NCI-H82 treated with DMSO at 0.1 percent for 48 hours (cell line): ENCODE measurements around the gene QKI.

ENCODE experiments used
- DNase-seq: peaks from one replicate; lab custom pipeline; 2025; ENCODE audit not compliant: unreplicated experiment; lab: John Stamatoyannopoulos, UW

The QKI gene

DNA sequence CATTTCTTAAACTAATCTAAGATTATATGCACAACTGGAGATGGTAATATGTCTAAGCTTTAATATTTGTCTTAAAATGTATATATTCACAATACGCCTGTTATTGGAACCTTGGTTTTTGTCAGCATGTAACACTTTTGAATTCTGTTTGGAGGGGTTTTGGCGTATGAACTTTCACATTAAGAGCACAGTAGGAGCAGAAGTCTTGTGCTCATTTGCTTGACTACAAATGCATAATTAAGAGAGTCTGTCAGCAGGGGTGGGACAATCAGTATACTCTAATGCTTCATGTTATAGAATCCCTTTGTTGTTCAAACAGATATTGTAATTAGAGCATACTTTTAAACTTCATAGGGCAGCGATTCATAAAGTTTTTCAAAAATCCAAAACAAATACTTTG is 112.8 kb downstream of the QKI start:
- no peak for DNase-seq

DNA sequence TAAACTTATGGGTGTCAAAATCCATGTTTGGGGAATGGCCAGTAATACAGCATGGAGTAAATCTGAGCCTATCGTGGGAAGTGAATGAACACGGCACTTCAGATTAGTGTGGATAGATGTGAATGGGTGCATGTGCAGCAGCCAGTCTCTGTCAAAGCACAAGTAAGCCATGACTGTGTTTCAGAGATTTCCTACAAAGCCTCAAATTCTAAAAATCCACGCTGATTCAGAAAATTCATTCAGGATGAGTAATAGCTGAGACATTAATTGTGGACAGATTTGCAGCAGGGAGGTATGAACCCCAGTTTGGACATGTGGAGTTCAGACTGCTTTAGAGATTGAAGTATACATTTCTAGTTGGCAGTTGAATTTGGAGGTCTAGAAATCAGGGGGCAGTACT is 115.1 kb downstream of the QKI start:
- no peak for DNase-seq

DNA sequence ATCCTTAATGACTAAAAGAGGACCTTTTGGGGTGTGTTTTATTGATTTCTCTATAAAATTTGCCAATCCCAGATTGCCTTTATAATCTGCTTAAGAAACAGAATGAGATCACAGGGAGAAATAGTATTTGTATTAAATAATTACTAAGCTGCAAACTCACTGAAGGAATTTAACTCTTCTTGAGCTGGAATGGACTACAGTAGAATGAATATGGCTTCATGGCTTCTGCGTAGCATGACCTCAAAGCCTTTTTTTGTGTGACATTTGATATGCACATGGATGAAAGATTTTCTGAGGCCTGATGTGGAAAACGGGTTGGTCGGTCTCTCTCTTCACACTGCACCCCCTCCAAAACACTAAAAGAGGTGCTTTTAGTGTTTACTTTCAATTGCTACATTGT is 115.9 kb downstream of the QKI start:
- DNase-seq: no peak

DNA sequence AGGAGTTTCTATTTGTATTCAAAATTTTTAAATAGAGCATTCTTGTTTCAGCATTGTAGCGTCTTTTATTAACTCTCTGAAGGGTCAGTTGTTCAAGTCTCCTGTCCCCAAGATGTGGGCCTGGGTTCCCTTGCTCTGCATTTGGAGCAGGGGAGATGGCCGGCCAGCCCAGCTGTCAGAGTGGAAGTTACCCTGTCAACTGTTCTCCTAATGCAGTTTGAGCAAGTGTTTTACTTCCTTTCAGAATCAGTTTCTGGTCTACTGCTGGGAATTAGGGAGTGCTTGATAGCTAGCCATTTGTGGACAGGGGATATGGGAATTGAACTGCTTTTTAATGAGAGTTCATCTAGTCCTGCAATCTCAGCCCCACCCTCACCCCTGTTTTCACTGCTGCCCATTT is 116.6 kb downstream of the QKI start:
- DNase-seq: no peak

DNA sequence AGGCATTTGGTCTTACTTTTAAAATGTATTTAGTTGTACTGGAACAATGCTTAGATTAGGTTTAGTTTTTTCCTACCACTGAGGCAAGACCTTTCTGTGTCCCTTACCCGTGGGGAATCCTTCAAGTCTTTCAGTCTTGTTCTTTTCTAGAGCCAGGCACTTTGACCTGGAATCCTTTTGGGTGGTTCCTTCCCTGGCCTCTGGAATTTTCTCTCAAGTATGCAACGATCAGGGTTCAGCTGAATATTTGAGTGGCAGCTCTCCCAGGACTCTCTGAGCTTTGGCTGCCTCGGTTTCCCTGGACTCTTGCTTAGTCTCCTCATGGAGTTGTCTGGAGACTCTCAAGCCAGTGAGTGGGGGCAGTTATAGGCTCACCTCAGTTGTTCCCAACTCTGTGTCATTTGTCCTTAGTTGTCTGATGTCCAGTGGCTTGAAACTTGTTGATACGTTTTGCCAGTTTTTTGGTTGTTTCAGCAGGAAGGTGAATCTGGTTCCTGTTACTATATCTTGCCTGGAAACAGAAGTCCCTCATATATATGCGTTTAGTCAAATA is 118.1 kb downstream of the QKI start:
- no peak for DNase-seq

DNA sequence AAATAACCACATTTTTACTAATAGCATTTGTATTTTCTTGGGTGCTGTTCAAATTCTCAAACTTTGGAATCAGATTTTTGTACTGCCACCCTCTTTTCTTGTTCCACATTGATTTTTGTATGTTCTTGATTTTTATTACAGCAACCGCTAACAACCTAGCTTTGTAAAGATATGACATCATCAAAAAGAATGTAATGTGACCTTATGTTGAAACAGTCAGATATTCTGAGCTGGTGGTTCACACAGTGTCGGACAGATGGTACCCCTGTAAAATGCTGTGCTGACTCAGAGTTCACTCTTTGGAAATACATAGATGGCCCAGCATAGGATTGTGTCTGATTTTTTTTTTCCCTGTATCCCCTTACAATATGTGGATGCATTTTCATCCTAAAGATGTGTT is 118.9 kb downstream of the QKI start:
- DNase-seq: no peak

DNA sequence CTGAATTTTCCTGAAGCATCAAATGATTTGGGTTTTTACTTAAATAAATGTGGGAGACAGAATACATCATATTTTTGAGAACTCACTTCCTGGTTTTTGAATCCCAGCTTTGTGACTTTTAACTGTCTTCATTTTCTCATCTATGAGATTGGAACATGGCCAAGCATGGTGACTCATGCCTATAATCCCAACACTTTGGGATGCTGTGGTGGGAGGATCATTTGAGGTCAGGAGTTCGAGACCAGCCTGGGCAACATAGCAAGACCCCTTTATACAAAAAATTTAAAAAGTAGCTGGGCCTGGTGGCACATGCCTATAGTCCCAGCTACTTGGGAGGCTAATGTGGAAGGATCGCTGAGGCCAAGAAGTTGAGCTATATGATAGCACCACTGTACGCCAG is 122.3 kb downstream of the QKI start:
- no peak for DNase-seq

DNA sequence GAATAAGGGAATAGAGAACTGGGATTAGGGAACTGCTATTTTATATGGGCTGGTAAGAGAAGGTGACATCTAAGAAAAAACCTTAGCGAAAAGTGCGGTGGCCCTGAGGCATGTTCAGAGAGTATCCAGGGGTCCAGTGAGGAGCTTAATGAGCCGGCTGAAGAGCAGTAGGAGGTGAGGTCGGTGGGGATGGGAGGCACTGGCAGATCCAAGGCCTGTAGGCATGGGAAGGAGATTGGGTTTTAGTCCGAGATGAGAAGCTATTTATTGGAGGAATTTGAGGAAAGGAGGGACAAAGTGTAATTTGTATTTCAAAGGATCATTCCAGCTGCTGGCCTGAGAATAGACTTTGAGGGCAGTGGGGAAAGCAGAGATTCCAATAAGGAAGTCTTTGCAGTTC is 123.8 kb downstream of the QKI start:
- DNase-seq: no peak

DNA sequence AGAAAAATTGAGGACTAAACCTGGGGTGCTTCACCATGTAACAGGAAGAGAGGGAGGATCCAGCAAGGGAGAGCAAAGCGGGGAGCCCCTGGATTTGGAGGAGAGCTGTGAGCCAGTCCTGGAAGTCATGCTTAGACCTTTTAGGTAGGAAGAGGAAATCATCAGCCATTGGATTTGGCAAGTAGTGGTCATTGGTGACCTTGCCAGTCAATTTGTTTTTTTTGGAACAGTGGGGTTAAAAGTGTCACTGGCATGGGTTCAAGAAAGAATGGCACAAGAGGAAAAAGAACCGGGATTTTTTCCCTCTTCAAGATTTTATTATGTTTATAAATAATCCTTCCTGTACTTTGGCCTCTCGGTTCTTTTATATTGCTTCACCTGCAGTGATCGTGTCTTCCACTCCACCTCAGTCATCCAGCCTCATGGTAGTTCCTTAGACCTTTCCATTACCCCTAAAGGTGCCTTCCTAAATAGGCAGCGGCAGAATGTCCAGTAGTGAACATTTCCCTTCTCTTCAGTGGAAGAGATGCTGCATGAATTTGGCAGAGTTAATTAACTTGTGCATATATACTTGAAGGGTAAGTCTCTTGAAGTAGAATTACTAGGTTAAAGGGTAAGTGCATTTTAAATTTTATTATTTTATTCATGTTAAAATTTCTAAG is 124.7 kb downstream of the QKI start:
- no peak for DNase-seq

DNA sequence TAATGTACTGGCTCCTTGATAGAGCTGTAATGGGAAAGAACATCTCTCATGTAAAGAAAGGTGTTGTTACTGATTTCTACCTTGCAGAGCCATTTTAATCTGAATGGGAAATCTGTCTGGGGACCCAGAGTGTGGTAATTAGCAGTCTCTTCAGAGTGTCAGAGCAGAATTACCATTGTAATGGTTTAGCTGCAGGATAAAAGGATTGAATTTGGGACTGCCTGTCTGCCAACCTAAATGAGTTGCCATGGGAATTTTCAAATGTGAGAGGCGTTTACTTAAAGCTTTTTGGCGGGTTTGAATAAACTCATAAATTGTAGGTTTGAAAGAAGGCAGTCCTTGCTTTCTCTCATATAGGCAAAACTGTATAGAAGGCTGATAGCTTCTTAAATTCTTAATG is 128.8 kb downstream of the QKI start:
- peak; percentile 22 for DNase-seq

DNA sequence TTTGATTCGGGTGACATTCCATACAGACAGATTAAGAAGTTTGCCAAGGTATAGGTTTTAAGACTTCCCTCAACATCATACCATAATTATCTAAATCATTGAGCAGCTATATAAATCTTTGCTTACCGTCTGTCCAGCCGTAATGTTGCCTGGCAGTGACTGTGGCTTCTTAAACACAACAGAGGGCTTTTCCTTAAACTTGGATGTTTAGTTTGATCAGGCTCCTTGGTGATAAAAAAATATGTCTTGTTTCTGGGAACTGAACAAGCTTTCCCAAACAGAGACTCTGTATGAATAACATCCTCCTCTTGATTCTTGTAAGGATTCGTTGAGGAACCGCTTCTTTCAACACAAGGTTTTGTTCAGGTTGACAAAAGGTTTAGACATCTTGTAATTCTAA is 130.9 kb downstream of the QKI start:
- DNase-seq: no peak

DNA sequence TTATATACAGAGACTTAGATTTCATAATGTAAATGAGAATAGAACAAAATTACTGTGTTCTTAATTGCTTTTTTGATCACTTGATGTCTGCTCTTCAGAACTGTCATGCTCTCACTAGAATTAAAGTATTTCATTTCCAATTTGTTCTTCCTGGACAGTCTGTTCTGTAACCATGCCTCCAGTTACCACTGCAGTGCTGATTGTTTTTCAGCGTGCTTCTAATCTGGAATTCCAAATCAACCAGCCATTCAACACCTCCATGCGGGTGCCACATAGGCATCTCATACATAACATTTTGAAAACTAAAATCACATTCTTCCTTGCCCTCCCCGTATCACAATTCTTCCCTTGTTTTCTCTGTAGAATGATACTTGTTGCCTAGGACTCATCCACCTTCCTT is 132.8 kb downstream of the QKI start:
- no peak for DNase-seq

DNA sequence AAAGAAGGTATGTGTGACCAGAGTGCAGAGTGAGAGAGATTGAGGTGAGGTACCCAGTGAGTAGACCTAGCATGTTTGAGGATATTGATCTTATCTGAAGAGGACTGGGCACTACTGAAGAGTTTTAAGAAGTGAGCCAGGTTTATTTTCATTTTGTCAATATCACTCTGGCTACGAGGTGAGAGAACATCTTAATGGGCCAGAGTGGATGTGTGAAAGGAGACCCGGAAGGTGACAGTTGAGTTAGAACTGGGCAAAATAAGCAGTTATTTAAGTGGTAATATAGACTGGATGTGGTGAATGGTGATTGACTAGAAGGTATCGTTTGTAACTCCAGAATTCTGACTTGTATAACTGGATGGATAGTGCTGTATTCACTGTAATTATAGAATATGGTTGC is 134.1 kb downstream of the QKI start:
- DNase-seq: no peak

DNA sequence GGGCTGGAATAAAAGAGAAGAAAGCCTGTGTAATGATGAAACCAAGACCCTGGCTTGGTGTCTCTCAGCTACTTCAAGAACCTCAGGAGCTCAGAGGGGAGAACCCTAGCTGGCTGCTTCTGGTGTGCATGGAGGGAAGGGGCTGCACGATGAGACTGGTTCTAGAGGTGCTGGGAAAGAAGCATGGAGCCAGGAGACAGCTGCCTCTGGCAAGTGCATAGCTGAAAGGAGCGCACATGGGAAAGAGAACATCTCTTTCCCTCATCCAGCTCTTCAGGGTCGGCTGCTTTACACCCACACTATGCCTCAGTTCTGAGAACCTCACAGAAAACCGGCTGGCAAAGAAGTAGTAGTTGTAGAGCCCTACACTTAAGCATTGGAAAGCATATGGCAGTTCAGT is 139.5 kb downstream of the QKI start:
- no peak for DNase-seq

DNA sequence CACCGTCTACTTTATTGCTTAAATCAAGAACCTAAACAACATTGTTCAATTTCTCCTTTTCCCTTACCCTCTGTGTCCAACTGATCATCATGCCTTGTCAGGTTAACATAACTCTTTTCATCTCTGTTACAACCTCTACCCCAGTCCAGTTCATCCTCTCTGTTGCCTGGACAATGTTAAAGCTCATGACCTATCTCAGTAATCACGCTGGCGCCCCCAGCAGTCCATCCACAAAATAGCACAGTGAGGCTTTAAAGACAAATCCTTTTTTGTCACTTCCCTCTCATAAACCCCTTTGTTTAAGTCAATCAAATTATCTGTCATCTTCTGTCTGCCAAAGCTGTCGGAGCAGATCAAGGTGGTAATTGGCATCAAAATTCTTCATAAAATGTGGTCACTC is 140.1 kb downstream of the QKI start:
- peak; percentile 23 for DNase-seq

DNA sequence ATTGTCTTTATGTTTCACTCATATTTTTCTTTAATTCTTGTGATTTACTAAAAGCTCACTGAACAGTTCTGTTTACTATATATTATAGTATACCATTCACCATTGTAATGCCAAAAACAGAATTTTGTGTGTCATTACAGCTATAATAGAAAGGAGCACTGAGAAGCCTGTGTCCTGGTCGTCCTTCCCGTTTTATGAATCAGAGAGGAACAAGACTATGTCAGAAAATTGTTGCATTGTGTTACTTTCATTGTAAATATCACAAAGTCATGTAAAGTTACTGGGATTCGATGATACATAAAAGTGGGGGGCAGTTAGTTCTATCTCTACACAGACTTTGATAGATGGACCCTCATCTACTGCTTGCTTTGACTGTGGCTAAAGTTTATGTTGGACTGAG is 145.1 kb downstream of the QKI start:
- DNase-seq: no peak

DNA sequence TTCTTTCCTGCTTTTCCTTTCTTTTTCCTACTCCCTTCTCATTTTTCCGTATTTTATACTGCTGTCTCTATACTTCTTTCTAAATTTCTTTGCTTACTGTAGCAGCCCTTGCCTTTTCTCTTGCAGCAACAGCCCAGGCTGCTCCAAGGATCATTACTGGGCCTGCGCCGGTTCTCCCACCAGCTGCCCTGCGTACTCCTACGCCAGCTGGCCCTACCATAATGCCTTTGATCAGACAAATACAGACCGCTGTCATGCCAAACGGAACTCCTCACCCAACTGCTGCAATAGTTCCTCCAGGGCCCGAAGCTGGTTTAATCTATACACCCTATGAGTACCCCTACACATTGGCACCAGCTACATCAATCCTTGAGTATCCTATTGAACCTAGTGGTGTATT is 148.8 kb downstream of the QKI start:
- no peak for DNase-seq

DNA sequence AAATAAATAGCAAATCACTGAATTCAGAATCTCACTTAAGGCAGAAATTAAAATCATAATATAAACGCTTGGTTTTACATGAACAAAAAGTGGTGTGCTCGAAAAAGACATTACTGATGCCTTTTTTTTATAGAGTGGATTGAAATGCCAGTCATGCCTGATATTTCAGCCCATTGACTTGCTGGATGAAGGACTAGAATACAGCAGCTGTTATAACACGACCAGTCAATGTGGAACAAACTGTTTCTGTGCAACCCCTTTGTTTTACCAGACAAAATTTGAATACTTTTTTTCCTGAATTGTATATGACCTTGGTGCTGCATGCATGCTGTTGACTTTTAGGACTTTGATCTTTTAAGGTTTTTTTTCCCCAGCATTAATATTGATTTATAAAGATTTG is 150.0 kb downstream of the QKI start:
- DNase-seq: no peak

DNA sequence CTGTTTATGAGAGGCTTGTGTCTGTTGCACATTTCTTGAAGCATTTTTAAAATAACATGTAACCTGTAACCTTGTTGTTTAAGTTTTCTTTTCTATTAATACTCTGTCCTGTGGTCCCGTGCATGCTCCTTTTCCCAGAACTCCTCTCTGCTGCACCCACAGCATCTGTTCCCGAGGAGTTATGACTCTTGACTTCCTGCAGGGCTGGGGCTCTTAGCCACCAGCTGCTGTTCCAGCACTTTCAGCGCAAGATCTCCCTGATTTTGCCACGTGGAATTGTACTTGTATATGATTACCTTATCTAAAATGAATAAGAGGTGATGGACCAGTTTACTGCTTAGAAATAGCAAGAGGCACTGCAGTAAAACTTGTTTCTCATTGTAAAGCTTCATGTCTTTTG is 150.6 kb downstream of the QKI start:
- DNase-seq: no peak

DNA sequence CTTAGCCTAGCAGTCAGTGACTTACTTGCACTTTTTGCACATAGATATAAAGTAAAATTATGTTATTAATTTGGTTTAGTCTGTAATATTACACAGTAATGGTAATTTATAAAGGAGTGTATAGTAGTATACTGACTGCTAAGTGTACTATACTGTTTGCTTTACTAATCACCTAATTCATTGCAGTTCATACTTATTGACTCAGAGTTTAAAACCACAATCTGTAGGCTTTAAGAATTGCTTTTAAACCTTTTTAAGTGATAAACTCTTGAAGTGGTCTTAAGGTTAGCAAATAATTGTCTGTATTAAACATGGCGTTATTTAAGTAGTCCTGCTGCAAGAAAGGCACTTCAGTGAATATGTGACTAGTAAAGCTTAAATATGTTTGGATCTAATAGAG is 151.5 kb downstream of the QKI start:
- DNase-seq: no peak

DNA sequence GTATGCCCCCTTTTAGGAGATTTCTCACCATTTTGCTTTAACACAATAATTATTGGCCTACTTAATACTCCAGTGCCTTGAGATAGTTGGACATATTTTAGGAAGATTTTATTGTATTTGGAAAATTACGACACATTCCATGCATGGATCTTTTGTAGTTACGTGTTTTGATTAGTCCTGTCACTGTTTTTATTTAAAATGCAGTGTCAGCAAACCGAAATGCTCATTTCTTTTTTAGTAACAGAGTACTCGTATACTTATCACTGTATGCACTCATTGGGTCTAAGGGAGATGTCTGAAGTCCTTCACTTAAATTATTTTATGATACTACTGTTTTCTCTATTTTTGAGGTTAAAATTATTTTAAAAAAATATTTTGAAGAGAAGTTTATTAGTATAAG is 153.8 kb downstream of the QKI start:
- no peak for DNase-seq

DNA sequence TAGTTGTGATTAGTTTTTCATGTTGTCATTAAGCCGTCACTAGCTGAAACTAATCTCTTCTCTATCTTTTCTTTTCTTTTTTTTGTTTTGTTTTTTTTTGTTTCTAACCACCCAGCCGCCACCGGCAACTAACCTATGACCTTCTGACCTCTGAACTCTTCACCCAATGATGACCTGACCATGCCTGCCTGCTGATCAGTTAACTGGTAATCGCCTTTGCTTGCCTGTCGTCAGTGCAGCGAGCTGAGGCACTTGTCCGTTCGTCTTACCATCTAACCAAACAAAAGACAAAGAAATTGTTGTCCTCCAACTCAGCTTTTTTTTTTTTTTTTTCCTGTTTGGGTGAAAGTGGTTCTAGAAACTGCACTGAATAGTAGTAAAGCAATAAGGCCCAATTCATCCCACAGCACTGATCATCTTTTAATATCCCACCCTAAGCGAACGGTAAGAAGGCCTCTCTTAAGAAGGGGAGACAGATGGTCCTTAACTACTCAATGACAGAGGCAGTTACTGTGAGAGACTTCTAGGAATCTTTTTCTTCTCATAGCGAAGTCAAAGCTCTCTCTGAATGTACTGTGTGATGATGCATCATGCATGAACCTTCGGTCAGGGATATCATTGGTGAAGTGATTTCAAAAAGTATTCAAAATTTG is 156.2 kb downstream of the QKI start:
- peak; percentile 52 for DNase-seq

DNA sequence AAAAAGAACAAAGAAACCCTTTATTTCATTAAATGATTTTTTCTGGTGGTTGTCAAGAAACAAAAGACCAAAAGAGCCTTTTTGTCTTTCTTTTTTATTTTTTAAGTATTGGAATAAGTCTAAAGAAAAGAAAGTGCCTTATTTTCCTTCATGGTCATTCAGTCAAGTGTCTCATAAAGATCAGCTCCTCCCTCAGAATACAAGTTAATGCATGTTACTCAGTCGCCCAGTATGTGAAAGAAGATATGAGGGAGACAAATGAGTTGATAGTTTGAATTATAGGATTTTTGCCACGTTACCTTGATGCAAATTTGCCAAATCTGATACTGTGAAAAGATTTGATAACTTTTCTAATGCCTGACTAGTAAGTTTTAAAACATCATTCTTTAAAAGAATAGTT is 157.2 kb downstream of the QKI start:
- DNase-seq: no peak
